ENCODE measurements around the gene B4GALT2. TPM values are rescaled to one million over a fixed set of nuclear protein-coding genes. Genes with fewer than 3 reads are reported as not detected.

Gene B4GALT2
- total RNA-seq, 1 experiment from 2014 or later: 70.9 TPM

GRCh38 chr1:44034423-44034822, 55.4 kb downstream of the B4GALT2 start:
- Histone ChIP-seq H3K4me1 (ENCODE audit: insufficient read depth, low read length) (peaks cover 7% of the 10 kb centered on the region; the same call in 1 of the 2 replicates), H2AK5ac (ENCODE audit: insufficient read length, low read length) (no peak overlapping the region), H3K9me3 (ENCODE audit: control insufficient read depth, low read depth, low read length) (no peaks in the 10 kb centered on the region), H2BK20ac (ENCODE audit: low read depth, low read length, poor library complexity, severe bottlenecking) (no peak overlapping the region), H3K27me3 (ENCODE audit: insufficient read depth, low read length) (no peaks in the 10 kb centered on the region), H3K9ac (ENCODE audit: extremely low read depth, insufficient read length, low read length) (no peak overlapping the region), H3T11ph (ENCODE audit: low read length) (no peak overlapping the region), H3K79me2 (ENCODE audit: insufficient read depth, low read length) (no peaks in the 10 kb centered on the region), H3K4ac (ENCODE audit: low read depth, low read length) (no peak overlapping the region), H2BK5ac (ENCODE audit: insufficient read length, low read length) (no peak overlapping the region), H3K14ac (ENCODE audit: insufficient read depth, low read length) (no peak overlapping the region), H4K91ac (ENCODE audit: insufficient read length, low read depth, low read length) (no peak overlapping the region), H3K23ac (ENCODE audit: insufficient read length, low read depth, low read length) (no peak overlapping the region), H3K79me1 (ENCODE audit: insufficient read depth, low read depth, low read length, poor library complexity, severe bottlenecking) (no peaks in the 10 kb centered on the region), H3K23me2 (ENCODE audit: insufficient read length, low read depth, low read length, poor library complexity, severe bottlenecking) (peaks cover 4% of the 10 kb centered on the region), H2BK120ac (ENCODE audit: low read depth, low read length, poor library complexity, severe bottlenecking) (no peak overlapping the region), H3K4me2 (ENCODE audit: insufficient read depth, insufficient read length, low read length) (no peak overlapping the region), H3K56ac (ENCODE audit: insufficient read length, low read depth, low read length) (no peak overlapping the region), H4K8ac (replicated peaks; ENCODE audit: insufficient read length, low read depth, low read length) (no peak overlapping the region), H2BK12ac (ENCODE audit: insufficient read length, low read depth, low read length) (no peak overlapping the region), H2BK15ac (ENCODE audit: low read depth, low read length) (no peak overlapping the region), H4K5ac (ENCODE audit: insufficient read length, low read depth, low read length) (no peak overlapping the region), H4K20me1 (ENCODE audit: control insufficient read depth, insufficient read depth, insufficient read length) (no peaks in the 10 kb centered on the region), H3K27ac (ENCODE audit: insufficient read length, low read depth, low read length) (no peak overlapping the region), H3K18ac (ENCODE audit: insufficient read length, low read depth, low read length) (no peak overlapping the region), H2AFZ (ENCODE audit: low read length) (no peak overlapping the region)
- Mint-ChIP-seq H3K4me1 (peaks cover 31 to 32% of the 10 kb centered on the region in 2 experiments), H3K27me3 (ENCODE audit: low read depth) (peaks cover 6% of the 10 kb centered on the region), H3K27ac (peak overlapping the region in 1 of 3 experiments; percentile 65; a peak in 1 of 7 replicates), H3K36me3 (ENCODE audit: insufficient read depth in 1 of 3, low read depth in 3 of 3) (no peaks in the 10 kb centered on the region; a peak in 2 of 7 replicates), H3K9me3 (no peaks in the 10 kb centered on the region), H3K4me3 (no peak overlapping the region)
- no peak for TF ChIP-seq CTCF (conservative IDR thresholded peaks at IDR 0.05)
- no peak for DNase-seq
- no CpG with 5 or more reads among the region's 4 CpGs for WGBS (ENCODE audit: extremely low coverage, insufficient read length, low lambda C conversion rate)
